Testis (tissue), 3 donors: ENCODE measurements around the gene TEAD1. TPM values are rescaled to one million over a fixed set of nuclear protein-coding genes. Genes with fewer than 3 reads are reported as not detected.

Source experiments
- DNase-seq: peaks from one replicate; pipeline ENCODE4 v3.0.0-alpha.2; 2019
- H3K27ac ChIP-seq, 2 donors: fragments of 200-600 bp; sonication (generic); one replicate each; pipeline ENCODE4 v1.5.1; 2019
- H3K27me3 ChIP-seq: fragments of 200-600 bp; sonication (generic); one replicate; pipeline ENCODE4 v1.5.1; 2019
- H3K36me3 ChIP-seq: fragments of 200-600 bp; sonication (generic); one replicate; pipeline ENCODE4 v1.5.1; 2017; ENCODE audit warnings: low read depth; ENCODE audit errors: missing control alignments
- H3K4me1 ChIP-seq: fragments of 200-600 bp; sonication (generic); one replicate; pipeline ENCODE4 v1.5.1; 2019
- H3K4me3 ChIP-seq, 2 donors: fragments of 200-600 bp; sonication (generic); one replicate each; pipeline ENCODE4 v1.5.1; 2017 to 2019
- H3K9me3 ChIP-seq: fragments of 200-600 bp; sonication (generic); one replicate; pipeline ENCODE4 v1.5.1; 2017
- CTCF ChIP-seq, 3 experiments: fragments of 450-650 bp in 2 of 3; fragments of 200-600 bp in 1 of 3; sonication (generic) in 1 of 3; IDR thresholded peaks; one replicate each; pipeline ENCODE4 v1.5.1; 2016 to 2019; ENCODE audit warnings: antibody characterized with exemption in 3 of 3, mild to moderate bottlenecking in 2 of 3, moderate library complexity in 1 of 3
- POLR2A ChIP-seq: fragments of 450-650 bp; IDR thresholded peaks from one replicate; pipeline ENCODE4 v1.6.1; 2017; ENCODE audit warnings: antibody characterized with exemption, mild to moderate bottlenecking, moderate library complexity
- WGBS, 2 donors: methylation state at CpG; one replicate each; pipeline ENCODE4 v1.1.5; 2018; 5-methylcytosine and 5-hydroxymethylcytosine counted together
- intact Hi-C: fragments of 100-400 bp; cut with DNase I; formaldehyde crosslinking; loops from one replicate; pipeline ENCODE4 v1.15.1; 2023; ENCODE audit warnings: low total_unique reads
- polyA plus RNA-seq: library from polyadenylated mRNA; stranded (reverse); fragments of 350-450 nt; fragmentation: Illumina TruSeq; extraction: RNeasy Lipid Tissue Mini Kit (QIAGEN cat#74804); gene quantifications from one replicate; pipeline ENCODE4 v1.2.3, GENCODE V29; 2014; ENCODE audit warnings: low read depth, low replicate concordance; ENCODE audit not compliant: insufficient read depth
- total RNA-seq, 2 donors: library from RNA; depleted of rRNA; stranded (reverse); fragments of >200 nt; gene quantifications; one replicate each; pipeline ENCODE4 v1.2.3, GENCODE V29; 2016

The TEAD1 gene
- total and polyA plus RNA-seq, 3 donors from 2014 or later, result 24.6 to 78.1 (median 63.5) TPM

- no peaks in the 10 kb centered on the region for H3K4me1 ChIP-seq
- intact Hi-C loops, result no loop called here
- no peak for DNase-seq
- no peaks in the 10 kb centered on the region for H3K9me3 ChIP-seq
- TF ChIP-seq CTCF (IDR thresholded peaks at IDR 0.05) (no peak), POLR2A (no peak)
- H3K27me3 ChIP-seq, result no peaks in the 10 kb centered on the region
- WGBS, 2 donors, result 88 to 93% methylated on average over 8 of the region's 8 CpGs
- H3K4me3 ChIP-seq, result no peak overlapping the region
- no peak overlapping the region for H3K27ac ChIP-seq
- H3K36me3 ChIP-seq, result no peaks in the 10 kb centered on the region
These were observed 312.1 kb downstream of the TEAD1 start for GRCh38 chr11:12986194-12986898.

- Histone ChIP-seq H3K4me3 (peak overlapping the region in 1 of 2 donors; percentile 10), H3K9me3 (no peaks in the 10 kb centered on the region), H3K27ac (no peak overlapping the region), H3K27me3 (no peaks in the 10 kb centered on the region), H3K4me1 (no peaks in the 10 kb centered on the region), H3K36me3 (no peaks in the 10 kb centered on the region)
- TF ChIP-seq POLR2A, result no peak
- no peak for TF ChIP-seq CTCF (IDR thresholded peaks at IDR 0.05)
- 50 to 55% methylated on average over 10 to 13 of the region's 13 CpGs for WGBS, 2 donors
- intact Hi-C loops, result no loop called here
- DNase-seq, result no peak
These were observed 315.4 kb downstream of the TEAD1 start for GRCh38 chr11:12989428-12990161.

- intact Hi-C loops, result no loop called here
- Histone ChIP-seq H3K9me3 (no peaks in the 10 kb centered on the region), H3K36me3 (no peaks in the 10 kb centered on the region), H3K4me1 (no peaks in the 10 kb centered on the region), H3K4me3 (no peak overlapping the region), H3K27me3 (no peaks in the 10 kb centered on the region), H3K27ac (no peak overlapping the region)
- 78 to 89% methylated on average over 1 of the region's 1 CpG for WGBS, 2 donors
- TF ChIP-seq CTCF (IDR thresholded peaks at IDR 0.05) (no peak), POLR2A (no peak)
- no peak for DNase-seq
These were observed 315.9 kb downstream of the TEAD1 start for GRCh38 chr11:12990162-12990480.

GRCh38 chr11:12991426-12991825, 317.2 kb downstream of the TEAD1 start:
- 87 to 96% methylated on average over 1 of the region's 1 CpG for whole genome bisulfite sequencing, 2 donors
- Histone ChIP-seq H3K27me3 (no peaks in the 10 kb centered on the region), H3K27ac (no peak overlapping the region), H3K9me3 (no peaks in the 10 kb centered on the region), H3K36me3 (no peaks in the 10 kb centered on the region), H3K4me3 (no peak overlapping the region), H3K4me1 (no peaks in the 10 kb centered on the region)
- DNase-seq, result no peak
- TF ChIP-seq POLR2A, result no peak
- TF ChIP-seq CTCF (IDR thresholded peaks at IDR 0.05), result no peak
- intact Hi-C loops, result no loop called here
